Central memory CD4-positive, alpha-beta T cell (primary cell): Measurements from ENCODE around the gene N4BP2L1.

Experiments used
- DNase-seq: peaks from one replicate; pipeline ENCODE4 v3.0.0; 2022
- total RNA-seq, 3 experiments: gene quantifications; one replicate each; lab custom pipeline; 2026; lab: John Stamatoyannopoulos, UW

Gene N4BP2L1
- total RNA-seq = 8.4 to 44.6 (median 38.7) reads per million in 3 experiments

DNA sequence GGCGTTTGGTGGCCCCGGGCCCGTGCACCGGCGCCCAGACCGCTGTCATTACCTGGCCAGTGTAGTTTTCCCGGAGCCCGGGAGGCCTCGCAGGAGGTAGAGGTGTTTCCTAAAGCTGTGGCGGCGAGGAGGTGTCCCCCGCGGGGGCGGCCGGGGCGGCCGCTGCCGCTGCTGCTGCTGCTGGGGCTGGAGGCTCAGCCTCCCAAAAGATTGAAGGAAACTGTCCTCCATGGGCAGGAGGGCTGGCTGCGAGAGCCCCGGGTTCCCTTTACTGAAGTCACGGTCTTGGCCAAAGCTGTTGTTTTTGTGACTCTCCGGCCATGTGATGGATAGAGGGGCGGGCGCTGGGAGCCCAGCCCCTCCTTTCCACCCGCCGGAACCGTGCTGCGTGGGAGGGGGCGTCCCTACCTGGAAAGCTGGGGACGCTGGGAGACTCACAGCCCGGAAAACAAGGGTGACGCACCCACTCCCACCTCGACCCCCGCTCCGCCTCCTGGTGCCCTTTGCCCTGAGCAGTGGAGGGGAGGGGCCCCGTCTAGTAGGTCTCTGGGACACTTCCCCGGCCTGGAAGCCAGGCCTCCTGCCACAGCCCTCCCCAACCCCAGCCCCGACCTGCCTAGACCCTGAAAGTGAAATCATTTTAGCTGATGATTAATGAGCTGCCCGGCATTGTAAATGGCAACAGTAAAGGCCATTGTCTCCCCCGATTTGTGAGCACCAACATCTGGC is at the start of gene N4BP2L1:
Gene N4BP2L1 (minus strand): TSS at position 279 of the 729 bp plus-strand sequence. CDS start 48 bp downstream, at position 231.
- peak; percentile 81 for DNase-seq

DNA sequence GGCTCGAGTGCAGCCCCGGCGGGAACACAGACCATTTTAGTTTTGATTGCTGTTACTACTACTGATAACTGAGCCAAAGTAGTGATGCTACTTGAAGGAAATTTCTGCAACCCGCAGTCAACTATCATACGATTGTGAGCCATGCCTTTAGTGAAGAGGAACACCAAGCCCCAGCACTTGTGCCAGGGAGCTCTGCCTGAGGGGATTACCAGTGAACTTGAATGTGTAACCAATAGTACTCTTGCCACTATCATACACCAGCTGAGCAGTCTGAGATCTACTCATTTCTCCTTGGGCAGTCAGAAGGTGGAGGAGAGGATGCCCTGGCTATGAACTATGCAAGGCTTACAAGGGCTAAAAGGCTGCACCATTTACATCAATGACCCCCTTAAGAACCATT is 49.0 kb upstream of the N4BP2L1 start:
- no peak for DNase-seq

DNA sequence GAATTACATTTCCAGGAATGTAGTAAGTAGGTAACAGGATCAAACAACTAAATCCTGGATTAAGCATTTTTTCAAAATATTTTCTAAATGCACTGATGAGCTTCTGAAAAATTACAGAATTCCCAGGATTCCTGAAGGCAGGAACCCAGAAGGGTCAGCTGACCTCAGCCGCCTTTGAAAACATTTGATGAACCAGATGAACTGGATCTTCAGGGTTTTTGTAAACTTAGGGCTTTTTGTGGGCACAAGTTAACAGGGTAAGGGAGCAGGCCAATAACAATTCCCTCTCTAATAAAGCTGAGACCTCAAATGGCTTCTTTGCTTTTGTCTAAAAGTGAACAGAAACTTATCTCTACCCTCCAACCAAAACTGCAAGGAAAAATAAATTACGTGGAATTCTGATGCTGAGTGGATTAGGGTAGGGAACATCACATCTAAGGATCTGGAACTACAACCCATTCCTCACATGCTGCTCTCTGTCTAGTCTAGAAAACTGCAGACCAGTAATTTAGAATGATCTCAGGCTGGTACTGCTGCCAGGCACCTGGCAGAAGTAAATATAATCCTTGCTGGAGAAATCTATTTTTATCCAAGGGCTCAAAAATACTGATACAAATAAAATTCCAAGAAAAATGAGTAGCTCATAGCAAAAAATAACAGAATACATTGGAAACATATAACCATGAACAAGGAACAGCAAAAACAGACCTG is 48.2 kb upstream of the N4BP2L1 start:
- no peak for DNase-seq

DNA sequence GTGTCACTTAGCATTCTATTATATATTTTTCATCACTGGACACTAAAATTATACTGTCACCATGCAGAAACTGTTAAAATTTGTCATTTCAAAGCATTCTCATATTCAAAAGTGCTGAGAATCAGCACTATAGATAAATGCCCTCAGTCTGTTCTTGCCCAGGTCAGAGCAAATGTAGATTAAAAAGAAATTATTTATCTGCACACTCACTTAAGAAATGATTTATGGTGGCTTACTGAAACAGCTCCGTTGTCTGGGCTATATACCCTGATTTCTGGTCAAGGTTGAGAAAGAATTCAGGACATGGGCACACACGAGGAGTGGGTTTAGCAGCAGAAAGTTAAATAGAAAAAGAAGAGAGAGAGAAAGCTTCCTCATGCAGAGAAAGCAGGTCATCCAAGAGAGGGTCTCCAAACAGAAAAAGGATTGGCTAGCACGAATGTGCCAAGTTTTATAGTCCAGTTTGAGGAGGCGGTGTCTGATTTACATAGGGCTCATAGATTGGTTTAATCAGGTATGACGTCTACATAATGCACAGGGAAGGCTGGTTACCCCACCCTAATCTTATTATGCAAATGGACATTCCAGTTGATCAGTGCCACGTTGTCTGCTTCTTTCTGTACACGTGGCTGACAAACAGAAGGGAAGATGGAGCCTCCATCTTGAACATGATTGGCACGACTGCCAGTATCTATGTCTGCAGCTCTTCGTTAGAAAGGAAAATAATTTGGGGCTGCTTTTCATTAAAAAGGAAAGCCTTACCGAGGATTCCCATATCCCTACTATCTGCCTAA is 47.3 kb upstream of the N4BP2L1 start:
- DNase-seq = no peak

DNA sequence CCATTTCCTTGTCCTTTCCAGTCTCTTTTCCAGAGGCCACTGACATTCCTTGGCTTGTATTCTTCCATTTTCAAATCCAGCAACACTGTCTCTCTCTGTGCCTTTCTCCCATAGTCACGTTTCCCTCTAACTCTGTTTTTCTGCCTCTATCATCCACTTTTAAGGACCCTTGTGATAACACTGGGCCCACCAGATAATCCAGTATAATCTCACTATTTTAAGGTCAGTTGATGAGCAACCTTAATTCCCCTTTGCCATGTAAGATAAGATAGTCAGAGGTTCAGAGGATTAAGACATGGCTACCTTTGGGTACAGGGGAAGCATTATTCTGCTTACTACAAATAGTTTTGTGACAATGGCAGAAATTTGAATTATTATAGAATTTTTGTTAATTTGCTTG is 45.7 kb upstream of the N4BP2L1 start:
- DNase-seq = no peak

DNA sequence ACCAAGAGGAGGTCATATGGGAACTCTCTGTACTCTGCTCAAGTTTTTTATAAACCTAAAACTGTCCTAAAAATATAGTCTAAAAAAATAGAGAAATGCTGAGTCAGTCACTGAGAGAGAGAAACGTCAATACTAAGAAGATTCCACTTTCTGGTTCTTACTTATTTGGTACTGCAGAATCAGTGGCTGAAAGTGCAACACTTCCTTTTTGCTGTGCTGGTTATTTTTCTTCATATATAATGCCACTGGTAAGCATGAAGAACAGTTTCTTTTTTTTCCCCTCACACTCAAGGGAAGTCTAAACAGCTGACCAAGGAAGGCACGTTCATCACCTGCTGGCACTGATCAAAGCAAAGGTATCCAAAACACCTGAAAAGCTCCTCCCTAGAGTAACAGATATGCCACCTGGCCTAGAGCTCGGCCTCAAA is 44.3 kb upstream of the N4BP2L1 start:
- no peak for DNase-seq

DNA sequence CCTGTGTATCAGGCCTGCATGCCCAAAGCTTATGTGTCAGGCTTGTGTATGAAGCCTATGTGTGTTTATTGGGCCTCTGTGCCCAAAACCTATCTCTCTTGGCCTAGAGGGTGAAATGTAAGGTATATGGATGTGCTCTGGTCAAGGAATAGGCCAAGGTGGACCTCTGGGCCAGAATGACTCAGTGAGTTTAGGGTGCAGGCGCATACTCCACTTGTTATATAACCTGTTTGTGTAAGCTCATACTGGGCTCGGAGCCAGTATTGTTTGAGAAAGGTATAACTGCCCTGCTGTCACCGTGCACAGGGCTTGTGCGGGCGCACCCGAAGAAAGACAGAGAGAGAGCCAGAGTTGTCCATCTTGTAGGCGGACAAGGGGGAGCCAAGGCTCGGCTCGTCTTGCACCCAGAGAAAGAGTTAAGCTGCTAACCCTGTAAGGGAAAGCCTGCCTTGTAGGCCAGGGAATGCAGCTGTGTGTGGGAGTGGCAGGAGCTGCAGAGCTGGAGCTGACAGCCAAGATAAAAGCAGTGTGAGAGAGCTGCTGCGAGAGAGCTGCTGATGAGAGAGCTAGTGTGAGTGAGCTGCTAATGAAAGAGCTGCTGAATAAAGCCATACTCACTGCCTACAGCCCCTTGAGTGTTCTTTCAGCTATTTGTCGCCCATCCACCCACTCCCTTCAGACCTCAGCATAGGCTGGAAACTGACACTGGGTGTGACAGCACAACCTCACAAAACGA is 43.4 kb upstream of the N4BP2L1 start:
- no peak for DNase-seq

DNA sequence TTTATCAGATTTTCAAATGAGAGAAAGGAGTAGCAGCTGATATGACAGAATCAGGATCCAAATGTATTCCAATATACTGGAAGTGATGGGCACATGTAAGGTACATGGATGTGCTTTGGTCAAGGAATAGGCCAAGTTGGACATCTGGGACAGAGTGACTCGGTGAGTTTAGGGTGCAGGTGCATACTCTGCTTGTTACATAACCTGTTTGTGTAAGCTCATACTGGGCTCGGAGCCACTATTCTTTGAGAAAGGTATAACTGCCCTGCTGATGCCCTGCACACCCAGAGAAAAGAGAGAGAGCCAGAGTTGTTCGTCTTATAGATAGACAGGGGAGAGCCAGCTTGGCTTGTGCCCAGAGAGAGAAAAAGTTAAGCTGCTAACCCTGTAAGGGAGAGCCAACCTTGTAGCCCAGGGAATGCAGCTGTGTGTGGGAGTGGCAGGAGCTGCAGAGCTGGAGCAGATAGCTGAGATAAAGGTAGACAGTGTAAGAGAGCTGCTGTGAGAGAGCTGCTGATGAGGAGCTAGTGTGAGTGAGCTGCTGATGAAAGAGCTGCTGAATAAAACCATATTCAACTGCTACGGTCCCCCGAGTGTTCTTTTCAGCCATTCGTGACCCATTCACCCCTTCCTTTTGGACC is 40.7 kb upstream of the N4BP2L1 start:
- DNase-seq = no peak

DNA sequence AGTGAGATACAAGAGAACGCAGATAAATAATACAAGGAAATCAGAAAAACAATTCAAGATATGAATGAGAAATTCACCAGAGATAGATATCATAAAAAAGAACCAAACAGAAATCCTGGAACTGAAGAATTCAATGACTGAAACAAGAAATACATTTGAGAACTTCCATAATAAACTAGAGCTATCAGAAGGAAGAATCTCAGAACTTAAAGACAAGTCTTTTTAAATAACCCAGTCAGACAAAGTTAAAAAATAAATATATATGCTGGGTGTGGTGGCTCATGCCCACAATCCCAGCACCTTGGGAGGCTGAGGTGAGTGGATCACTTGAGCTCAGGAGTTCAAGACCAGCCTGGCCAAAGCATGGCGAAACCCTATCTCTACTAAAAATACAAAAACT is 28.7 kb upstream of the N4BP2L1 start:
- DNase-seq = no peak

DNA sequence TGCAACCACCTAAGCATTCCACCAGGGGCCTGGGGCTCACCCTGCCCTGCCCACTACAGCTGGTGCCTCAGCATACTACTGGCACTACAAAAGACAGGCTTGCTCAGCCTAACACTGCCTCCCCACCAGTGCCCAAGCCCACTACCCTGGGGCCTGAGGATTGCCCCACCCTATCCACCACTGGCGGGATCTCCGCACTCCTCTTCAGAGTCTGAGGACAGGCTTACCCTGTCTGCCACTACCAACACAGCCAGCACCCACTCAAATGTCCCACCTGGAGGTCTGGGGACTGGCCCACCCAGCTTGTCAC is 27.6 kb upstream of the N4BP2L1 start:
- DNase-seq = no peak

DNA sequence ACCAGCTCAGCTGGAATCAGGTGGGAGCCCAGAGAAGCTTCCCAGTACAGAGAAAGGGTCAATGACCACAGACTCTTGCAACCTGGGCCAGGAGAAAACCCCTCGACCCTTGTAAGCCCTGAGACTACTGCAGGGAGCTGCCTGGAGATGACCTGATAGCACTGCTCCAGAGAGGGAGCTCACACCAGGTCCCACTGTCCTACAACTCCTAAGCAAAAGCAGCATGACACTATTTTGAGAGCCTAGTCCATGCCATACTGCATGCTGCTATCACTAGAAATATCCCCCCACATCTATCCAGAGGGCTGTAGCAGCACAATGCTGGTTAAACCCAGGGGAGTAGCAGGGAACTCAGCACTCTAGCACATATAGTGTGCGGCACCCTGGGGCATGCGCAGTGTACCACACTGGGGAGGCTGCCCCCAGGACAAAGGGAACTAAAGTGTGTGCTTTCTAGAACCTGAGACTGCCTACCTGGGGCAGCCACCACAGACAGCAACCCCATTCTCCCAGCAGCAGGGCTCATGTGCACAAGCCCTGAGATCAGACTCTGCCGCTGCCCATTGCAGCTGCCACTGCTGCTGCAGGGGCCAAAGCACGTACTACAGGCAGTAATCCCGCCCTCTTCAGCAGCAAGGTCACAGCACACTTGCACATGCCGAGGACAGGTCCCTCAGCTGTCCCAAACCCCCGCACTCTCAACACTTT is 27.1 kb upstream of the N4BP2L1 start:
- DNase-seq = no peak

DNA sequence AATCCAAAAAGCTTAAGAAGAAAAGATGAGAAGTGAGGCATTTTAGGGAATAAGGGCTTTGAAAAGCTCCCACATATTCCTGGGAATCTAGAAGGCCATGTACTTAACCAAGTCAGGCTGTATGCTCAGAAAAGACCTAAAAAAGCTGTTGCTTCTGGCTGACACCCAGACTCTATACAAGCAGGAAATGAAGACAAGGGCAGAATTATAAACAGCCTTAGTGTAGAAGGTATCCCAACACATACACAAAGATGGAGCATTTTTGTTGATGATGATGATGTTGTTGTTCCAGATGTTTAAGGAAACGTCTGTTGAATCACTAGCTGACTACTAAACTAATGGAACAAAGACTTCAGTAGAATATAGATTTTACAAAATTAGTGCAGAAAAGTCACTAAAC is 26.1 kb upstream of the N4BP2L1 start:
- no peak for DNase-seq

DNA sequence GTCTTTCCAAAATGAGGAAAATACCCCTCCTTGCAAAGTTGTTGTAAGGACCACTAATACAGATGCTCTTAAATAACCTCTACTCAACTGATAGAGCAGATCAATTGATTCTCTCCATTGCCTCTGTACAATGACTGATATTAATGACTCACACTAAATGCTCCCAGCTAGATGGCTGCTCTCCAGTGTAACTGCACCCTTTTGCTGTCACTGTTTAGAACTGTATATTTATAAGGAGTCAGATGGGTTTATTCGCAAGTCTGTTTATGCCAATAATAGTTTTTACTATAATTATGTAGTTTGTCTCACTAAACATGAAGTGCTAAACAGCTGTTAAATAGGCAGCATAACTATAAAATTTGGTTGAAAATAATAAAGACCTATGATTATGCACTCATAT is 21.0 kb upstream of the N4BP2L1 start:
- DNase-seq = no peak

DNA sequence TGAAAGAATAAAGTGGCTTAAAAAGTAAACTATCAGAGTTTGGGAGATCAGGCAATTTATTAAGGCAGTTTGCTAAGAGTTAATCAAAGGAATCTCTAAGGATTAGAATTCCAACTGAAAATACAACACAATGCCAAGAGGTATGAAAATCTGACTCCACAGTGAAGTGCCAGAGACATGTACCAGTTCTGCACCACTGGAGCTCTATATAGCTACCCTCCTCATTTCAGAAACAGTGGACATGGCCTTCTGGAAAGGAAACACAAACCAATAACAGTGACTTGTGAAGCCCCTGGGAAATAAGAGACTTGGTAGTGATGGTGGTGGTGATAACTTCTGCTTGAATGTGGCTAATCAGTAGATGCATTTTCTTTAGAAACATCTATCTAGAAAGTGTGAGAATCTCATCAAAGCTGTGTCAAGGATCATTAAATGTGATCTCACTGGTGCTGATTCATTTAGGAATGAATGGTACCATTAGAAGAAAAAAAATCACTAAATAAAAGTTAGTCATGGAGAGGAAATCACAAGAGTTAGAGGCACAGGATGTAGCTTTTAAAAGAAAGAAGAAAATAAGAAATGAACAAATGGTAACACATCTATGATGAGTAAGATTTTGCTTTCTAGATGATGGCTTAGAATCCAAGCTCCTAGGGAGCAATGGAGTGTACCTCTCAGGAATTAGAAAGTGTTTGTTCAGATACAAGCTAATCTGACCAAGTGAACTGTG is 20.1 kb upstream of the N4BP2L1 start:
- DNase-seq = no peak

DNA sequence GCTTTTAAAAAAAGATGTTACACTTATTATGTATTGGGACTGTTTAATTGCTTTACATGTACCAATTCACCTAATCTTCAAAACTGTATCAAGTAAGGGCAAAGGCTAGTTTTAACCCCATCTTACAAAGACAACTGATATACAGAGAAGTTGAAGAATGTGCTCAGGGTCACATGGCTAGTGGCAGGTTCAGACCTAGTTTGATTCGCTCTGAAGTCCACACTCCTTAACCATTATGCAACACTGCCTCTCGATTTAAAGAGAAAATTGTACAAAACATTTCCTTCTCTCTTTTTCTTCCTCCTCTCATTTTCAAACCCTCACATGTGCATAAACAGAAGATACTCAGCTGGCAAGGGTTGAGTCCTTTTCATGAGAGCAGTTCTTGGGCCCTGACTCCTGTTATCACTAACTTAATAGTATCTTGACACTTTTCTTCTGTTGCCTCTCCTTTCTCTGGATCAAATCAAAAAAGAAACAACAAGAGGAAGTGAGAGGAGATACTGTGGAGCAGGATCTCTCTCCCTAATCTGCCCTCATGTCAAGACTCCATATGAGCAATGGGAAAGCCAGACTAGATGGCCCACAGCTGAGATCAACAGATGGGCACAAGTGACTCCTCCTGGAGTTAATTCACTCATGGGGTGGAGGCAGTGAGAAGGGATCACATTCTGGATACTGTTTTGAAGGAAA is 19.0 kb upstream of the N4BP2L1 start:
- no peak for DNase-seq

DNA sequence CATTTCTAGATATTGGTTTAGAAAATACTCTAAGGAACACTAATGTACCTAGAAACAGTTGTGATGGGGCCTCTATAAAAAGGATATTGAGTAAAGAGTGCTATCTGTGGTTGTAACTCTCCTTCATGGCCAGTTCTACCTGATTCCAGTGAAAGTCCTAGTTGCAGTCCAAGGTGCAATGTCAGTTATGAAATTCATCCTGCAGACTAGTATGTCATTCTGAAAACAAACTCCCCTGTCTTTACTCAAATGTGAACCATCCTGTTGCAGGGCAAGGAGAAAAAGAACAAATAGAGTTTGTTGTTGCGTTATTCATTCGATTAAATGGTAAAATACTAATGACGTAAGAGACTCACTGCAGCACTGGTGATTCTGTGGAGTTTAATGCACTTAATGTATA is 18.3 kb upstream of the N4BP2L1 start:
- DNase-seq = no peak

DNA sequence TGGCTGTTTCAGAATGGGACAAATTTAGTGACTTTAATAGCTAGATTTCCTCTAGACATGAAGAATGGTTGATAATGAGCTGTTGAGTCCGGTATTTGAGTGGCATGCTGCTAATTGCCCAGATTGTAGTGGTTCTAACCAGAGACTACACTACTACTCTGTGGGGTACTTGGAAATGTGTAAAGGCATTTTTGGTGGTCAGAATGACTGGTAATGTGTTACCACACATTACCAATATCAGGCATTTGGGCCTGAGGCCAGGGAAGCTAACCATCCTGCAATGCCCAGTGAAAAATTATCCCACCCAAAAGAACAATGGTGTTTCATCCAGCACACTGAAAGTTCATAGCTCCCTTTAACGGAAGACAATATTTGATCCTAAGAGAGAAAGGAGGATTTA is 17.5 kb upstream of the N4BP2L1 start:
- no peak for DNase-seq

DNA sequence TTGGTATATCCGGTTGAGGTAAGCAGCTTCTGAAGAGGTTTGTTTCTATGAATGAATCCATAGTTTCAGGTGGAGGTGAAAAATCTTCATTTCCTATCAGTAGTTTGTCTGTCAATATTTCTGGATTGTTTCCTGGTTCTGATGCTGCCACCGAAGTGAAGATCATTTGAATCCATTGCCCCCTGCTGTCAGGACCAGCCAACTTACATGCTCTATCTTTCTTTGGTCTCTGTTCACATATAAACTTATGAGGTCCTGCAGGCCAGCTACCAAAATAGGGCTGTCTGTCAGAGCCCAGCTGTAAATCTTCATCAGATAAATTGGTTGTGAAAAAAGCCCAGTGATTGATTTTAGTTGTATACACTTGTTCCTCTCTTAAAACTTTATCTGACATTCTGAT is 15.2 kb upstream of the N4BP2L1 start:
- DNase-seq = peak; percentile 22

DNA sequence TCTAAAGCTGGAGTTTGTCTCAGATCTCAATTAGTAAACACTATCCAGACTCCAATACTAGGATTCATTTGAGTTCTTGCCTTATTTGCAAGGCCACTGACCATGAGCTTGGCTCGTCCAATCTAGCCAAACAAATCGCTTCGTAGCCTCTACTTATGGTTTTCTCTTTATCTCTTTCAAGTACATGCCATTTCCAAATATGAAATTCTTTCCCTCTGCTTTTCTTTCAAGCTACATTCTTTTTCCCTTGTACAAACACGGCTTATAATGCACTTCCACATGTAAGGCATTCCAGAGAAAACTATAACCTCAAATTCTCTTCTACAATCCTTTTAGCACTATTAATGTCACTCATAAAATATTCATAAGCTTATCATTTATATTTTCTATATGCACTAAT is 10.9 kb upstream of the N4BP2L1 start:
- DNase-seq = no peak

DNA sequence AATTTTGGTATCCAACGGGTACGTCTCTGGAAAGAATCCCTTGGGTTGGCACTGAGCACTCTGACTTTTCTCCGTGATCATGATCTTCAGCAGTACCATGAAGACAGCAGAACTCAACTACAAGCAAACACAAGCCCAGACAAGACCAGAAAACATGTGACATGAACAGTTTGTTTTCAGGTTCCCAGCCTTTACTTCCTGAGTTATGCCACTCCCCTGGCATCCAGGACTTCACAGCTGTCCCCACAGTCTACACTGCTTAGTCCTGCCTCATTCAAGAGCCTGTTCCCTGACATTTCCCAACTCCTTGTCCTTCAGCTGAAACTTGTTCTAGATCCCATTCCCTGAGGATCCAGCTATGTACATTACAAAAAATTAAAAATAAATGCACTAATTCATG is 4.9 kb upstream of the N4BP2L1 start:
- no peak for DNase-seq

DNA sequence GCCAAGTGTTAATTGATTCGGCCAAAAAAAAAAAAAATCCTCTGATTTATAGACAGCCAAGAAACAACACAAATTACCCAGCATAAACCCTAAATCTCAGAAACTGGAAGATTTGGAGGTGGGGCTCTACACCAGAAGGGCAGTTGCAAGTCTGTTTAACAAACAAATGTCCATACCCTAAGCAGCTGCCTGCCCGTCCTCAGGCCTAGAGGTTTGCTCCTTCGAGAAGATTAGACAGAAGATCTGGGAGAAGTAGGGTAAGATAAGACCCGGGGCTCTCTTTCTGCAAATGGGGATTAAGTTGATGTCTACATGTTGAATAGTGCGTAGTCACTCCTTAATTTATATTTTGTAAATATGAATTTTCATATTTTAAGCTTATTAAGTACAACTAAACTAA is 3.4 kb upstream of the N4BP2L1 start:
- no peak for DNase-seq
